ENCODE measurements around the gene CNGA3.
A peak's percentile ranks its signal among the peaks of the same experiment; 100 is the strongest.

The CNGA3 gene

DNA sequence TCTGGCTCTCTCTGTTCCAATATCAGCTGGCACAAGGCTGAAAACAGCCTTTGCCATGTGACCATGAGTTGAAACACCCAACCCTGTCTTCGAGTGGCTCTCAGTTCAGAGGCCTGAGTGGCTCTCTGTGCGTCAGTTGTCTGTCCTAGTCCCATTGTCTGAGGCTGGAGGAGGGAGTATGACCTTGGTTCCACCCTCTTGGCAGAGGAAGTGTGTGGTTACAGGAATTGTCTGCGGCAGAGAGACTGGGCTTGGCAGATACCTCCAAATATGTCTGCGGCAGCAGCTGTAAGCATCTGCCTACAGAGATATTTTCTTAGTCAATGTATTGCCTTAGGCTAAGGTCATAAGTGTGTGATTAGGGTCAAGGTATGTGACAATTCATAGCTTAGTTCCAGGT, 32.6 kb downstream of the CNGA3 start:
- no peak for DNase-seq

- no peak for DNase-seq
These were observed 33.3 kb downstream of the CNGA3 start for GRCh38 chr2:98379311-98380202.

- no peak for DNase-seq
These were observed 33.9 kb downstream of the CNGA3 start for GRCh38 chr2:98380203-98380535.

DNA sequence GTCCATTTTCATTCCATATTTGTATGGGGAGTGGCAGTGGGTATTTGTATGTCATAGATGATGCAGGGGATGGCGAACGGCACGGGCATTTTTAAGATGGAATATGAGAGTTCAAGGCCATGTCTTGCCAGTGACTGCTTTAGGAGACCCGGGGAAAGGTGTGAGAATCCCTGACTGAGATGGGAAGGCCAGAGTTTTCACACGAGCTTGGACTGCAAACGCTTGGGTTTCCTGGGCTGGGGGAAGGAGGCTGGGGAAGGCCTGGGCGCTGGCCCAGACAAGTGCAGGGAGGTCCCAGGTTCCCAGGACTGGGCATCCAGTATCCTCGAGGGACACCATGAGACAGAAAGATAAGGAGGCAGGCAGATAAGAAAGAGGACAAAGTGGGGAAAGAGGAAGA, 35.2 kb downstream of the CNGA3 start:
- DNase-seq, result no peak

- DNase-seq, result no peak
These were observed 35.8 kb downstream of the CNGA3 start for GRCh38 chr2:98382086-98382485.

DNA sequence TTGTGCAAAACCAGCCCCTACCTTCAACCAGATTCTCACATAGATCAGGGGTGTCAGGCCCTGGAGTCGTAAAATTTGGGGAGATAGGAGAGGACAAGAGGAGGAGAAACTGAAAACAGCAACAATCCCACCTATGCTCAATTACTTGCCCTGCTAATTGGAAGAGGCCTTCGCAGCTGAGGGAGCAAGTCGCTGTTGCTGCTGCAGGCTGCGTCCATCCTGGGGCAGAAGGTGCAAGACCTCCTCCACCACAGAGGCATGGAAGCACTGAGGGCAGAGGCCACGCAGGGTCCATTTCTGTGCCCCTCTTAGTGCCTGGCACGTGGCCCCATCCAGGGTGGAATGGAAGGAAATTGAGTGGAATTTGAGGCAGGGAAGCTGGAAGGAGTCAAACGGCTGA, 36.5 kb downstream of the CNGA3 start:
- DNase-seq, result no peak

- DNase-seq, result no peak
These were observed 36.9 kb downstream of the CNGA3 start for GRCh38 chr2:98383166-98383565.

- peak; percentile 58 for DNase-seq
These were observed 38.9 kb downstream of the CNGA3 start for GRCh38 chr2:98385050-98385699.

DNA sequence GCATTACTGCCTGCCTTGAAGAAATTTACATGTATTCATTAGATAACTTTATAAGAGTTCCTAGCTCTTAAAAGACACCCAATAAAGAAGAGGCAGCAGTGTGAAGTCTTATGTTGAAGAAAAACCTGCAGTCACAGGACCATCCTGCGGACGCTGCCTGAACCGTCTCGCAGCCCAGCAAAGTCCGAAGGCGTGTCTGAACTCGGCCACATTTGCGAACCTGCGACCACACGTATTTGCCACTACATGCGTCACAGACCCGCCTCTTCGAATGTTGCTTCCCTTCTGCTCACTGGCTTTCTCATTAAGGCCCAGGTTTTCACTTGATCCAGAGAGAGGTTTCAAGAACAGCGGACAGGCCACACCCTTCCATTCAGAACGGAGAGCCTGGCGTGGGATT, 41.2 kb downstream of the CNGA3 start:
- no peak for DNase-seq

GRCh38 chr2:98388081-98388480, 41.8 kb downstream of the CNGA3 start:
- no peak for DNase-seq

DNA sequence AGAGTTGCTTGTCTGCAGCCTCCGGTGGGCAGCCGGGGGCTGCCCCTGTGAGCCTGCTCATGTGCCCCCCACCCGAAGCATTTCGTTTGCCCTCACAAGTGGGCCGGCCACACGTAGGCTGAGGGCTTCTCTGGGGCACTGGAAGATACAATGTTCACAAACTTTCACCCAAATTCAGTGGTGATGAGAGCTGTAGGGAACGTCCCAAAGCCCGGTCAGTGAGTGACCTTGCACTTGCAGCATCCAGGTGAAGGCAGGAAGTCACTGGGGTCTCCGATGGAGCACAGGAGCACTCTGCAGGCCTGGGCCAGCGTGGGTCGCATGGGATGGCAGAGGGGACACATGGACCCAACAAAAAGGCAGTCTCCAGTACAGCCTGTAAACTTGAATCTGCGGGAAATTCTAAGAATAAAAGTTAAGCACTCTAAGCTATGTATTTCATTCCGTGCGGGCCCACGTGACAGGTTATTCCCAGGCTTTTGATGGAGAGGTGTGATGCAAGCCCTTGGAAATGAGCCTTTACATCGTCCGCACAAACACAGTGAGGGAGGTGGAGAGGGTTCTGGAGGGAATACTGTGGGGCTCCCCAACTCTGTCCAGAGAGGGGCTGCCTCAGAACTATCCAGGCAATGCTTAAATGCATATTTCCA, 42.5 kb downstream of the CNGA3 start:
- no peak for DNase-seq

DNA sequence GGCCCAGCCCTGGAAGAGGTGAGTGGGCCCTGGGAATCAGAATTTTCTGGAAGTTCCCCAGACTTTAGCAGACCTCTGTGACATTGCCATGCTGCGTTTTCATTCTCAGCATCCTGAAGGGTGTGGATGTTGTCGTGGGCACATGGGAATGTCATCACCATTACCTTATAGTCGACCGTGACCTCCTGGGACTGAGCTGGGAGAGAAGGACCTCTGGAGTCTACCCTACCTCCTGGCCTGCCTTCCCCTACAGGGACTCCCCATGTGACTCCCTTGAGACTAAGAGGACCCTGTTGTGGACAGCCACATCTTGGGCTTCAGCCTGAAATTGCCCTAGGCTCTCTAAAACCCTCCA, 43.0 kb downstream of the CNGA3 start:
- no peak for DNase-seq

DNA sequence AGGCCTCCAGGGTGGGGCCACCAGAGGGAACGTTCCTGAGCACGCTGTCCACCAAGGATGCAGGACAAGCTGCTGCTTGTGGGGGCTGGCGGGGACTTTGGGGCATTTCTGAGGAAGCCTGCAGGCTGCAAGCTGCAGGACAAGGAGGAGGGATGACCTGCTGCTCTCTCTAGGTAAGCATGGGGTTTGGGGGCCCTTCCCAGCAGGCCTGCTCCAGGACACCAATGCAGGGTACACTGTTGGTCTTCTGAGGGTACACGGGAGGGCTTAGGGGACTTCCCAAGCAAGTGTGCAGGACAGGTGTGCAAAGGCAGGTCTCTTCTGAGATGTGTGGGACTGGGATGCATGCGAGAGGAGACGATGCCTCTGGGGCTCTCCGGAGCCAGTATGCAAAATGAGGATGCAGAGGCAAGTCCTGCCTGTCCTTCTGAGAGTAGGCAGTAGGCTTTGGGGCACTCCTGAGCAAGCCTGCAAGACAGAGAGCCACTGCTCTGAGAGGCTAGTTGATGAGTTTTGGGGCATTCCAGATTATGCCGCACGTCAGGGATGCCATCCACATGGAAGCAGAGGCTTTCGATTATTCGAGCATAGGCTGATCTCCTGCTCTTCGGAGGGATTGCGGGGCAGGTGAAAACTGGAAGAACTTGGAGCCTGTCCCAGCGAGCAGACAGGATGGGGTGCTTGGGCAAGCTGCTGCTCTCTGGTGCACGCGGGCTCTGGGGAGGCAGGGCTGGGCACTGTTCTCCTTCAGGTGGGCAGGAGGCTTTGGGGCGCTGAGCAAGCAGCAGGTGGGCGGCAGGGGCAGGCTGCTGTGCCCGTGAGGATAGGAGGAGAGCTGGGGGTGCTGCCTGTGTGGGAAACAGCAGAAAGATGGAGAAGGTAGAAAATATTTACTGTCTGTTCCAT, 44.6 kb downstream of the CNGA3 start:
- no peak for DNase-seq

- DNase-seq, result no peak
These were observed 45.5 kb downstream of the CNGA3 start for GRCh38 chr2:98391581-98392270.

GRCh38 chr2:98393354-98393753, 47.1 kb downstream of the CNGA3 start:
- no peak for DNase-seq

DNA sequence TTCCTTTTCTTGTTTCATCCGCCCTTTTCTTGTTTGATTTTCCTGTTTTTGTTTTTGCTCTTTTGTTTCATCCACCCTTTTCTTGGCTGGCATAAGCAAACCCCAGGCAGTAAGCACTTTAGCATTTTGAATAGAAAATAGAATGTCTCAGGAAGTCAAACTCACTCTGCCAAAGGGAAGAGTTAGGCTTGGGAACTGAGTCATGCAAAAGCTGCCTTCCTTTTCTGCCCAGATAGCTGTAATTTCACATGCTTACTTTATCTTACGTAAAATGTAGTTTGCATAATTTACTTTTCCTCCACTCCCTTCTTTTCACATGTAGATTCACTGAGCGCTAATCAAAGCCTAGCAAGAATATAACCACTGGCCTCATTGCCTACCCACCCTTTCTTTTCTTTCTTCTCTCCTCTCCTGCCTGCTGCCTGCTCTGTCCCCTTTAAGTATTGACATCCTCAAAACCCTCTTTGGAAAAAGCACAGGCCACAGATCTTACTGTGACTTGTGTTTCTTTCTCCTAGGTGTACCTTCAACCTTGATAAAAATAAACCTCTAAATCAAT, 48.4 kb downstream of the CNGA3 start:
- no peak for DNase-seq

DNA sequence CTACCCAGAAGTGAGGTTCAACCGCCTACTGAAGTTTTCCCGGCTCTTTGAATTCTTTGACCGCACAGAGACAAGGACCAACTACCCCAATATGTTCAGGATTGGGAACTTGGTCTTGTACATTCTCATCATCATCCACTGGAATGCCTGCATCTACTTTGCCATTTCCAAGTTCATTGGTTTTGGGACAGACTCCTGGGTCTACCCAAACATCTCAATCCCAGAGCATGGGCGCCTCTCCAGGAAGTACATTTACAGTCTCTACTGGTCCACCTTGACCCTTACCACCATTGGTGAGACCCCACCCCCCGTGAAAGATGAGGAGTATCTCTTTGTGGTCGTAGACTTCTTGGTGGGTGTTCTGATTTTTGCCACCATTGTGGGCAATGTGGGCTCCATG, 49.7 kb downstream of the CNGA3 start:
- no peak for DNase-seq

DNA sequence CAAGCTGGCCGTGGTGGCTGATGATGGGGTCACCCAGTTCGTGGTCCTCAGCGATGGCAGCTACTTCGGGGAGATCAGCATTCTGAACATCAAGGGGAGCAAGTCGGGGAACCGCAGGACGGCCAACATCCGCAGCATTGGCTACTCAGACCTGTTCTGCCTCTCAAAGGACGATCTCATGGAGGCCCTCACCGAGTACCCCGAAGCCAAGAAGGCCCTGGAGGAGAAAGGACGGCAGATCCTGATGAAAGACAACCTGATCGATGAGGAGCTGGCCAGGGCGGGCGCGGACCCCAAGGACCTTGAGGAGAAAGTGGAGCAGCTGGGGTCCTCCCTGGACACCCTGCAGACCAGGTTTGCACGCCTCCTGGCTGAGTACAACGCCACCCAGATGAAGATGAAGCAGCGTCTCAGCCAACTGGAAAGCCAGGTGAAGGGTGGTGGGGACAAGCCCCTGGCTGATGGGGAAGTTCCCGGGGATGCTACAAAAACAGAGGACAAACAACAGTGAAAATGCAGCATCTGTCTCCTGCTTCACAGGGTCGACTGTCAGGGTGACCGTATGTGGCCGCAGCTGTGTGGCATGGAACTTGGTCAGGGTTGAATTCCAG, 50.6 kb downstream of the CNGA3 start:
- DNase-seq, result no peak

GRCh38 chr2:98399140-98399539, 52.9 kb downstream of the CNGA3 start:
- no peak for DNase-seq

GRCh38 chr2:98403878-98404277, 57.6 kb downstream of the CNGA3 start:
- DNase-seq, result no peak

DNA sequence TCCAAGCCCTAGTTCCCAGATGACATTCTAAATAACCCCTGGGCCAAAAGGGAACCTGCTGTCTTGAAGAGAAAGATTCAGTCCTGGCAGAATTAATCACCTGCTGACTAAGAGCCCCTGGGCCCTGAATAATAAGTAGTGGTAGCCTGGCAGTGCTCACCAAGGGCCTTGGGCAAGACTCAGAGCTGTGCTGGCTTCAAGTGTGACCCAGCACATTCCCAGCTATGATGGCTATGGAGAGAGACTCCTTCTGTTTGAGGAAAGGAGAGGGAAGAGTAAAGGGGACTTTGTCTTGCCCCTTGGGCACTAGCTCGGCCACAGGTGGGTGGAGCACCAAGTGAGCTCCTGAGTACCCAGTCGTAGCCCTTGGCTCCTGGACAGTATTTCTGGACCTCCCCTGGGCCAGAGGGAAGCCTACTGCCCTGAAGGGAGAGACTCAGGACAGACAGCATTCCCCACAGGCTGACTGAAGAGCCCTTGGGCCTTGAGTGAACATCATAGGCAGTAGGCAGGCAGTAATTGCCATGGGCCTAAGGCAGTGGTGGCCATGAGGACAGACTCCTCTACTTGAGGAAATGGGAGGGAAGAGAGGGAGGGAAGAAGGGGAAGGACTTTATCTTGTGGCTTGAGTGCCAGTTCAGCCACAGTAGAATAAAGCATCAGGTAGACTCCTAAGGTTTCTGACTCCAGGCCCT, 58.4 kb downstream of the CNGA3 start:
- DNase-seq, result no peak

All from CD4-positive, alpha-beta T cell treated with Interferon gamma for 1 hour (primary cell).